NCI-H460 (cell line): ENCODE results near the gene NR1H3. TPM values are rescaled to one million over a fixed set of nuclear protein-coding genes. Genes with fewer than 3 reads are reported as not detected.

Source experiments
- DNase-seq: peaks from one replicate; pipeline ENCODE4 v3.0.0-alpha.2; 2016; ENCODE audit warnings: low read depth; ENCODE audit errors: extremely low read depth
- total RNA-seq: library from RNA; depleted of rRNA; stranded (reverse); fragments of >200 nt; shearing (Covaris generic); gene quantifications from 2 replicates; pipeline ENCODE4 v1.2.3, GENCODE V29; 2014

The NR1H3 gene
- total RNA-seq, 1 experiment from 2014 or later = 8.3 TPM

GRCh38 chr11:47269002-47269828 lies 11.4 kb downstream of the NR1H3 start:
- DNase-seq = peak; percentile 76

GRCh38 chr11:47269829-47270305 lies 12.1 kb downstream of the NR1H3 start, which contains the start of gene MADD:
TSS of gene MADD (plus strand) at chr11:47270133.
- DNase-seq = peak; percentile 63

GRCh38 chr11:47270331-47271271 lies 12.8 kb downstream of the NR1H3 start:
- DNase-seq = no peak

- no peak for DNase-seq
Measured at GRCh38 chr11:47271328-47271727, 13.5 kb downstream of the NR1H3 start.

GRCh38 chr11:47271961-47272661 lies 14.3 kb downstream of the NR1H3 start:
- DNase-seq = no peak

- DNase-seq = no peak
Measured at GRCh38 chr11:47272706-47273105, 14.9 kb downstream of the NR1H3 start.

GRCh38 chr11:47274495-47275235 lies 16.9 kb downstream of the NR1H3 start:
- DNase-seq = no peak

GRCh38 chr11:47276923-47277322 lies 19.1 kb downstream of the NR1H3 start:
- no peak for DNase-seq

- no peak for DNase-seq
Measured at GRCh38 chr11:47278058-47278457, 20.3 kb downstream of the NR1H3 start.

GRCh38 chr11:47278769-47279168 lies 21.0 kb downstream of the NR1H3 start:
- DNase-seq = no peak

GRCh38 chr11:47280099-47280498 lies 22.3 kb downstream of the NR1H3 start:
- no peak for DNase-seq

GRCh38 chr11:47280860-47281259 lies 23.1 kb downstream of the NR1H3 start:
- no peak for DNase-seq

- no peak for DNase-seq
Measured at GRCh38 chr11:47282462-47282861, 24.7 kb downstream of the NR1H3 start.

GRCh38 chr11:47284151-47284550 lies 26.4 kb downstream of the NR1H3 start:
- no peak for DNase-seq

GRCh38 chr11:47285969-47286770 lies 28.4 kb downstream of the NR1H3 start:
- no peak for DNase-seq

- no peak for DNase-seq
Measured at GRCh38 chr11:47288066-47288465, 30.3 kb downstream of the NR1H3 start.

GRCh38 chr11:47289856-47290255 lies 32.1 kb downstream of the NR1H3 start:
- no peak for DNase-seq

- DNase-seq = no peak
Measured at GRCh38 chr11:47295385-47295784, 37.6 kb downstream of the NR1H3 start.

GRCh38 chr11:47296045-47296444 lies 38.2 kb downstream of the NR1H3 start:
- no peak for DNase-seq
